HG03097 (cell line): Measurements from ENCODE around the gene PRMT5.
"Not testable (repeated sequence)": the region's sequence is repeated elsewhere in the genome, so short reads cannot be mapped to it uniquely, and the experiment has no call there.

Experiments used
- ATAC-seq: cut with Tn5 transposase; IDR thresholded peaks from one replicate; pipeline ENCODE4 v1.9.1; 2021; ENCODE audit not compliant: unreplicated experiment, low FRiP score

PRMT5 gene

GRCh38 chr14:22929104-22929960 is at the start of gene PRMT5:
TSS of gene PRMT5 (minus strand) at chr14:22929376. CDS start at chr14:22929361, 15 bp downstream.
- peak; percentile 90 for ATAC-seq

- no peak for ATAC-seq
These were observed 49.3 kb upstream of the PRMT5 start for GRCh38 chr14:22978487-22978837.

- ATAC-seq = no peak
These were observed 48.7 kb upstream of the PRMT5 start for GRCh38 chr14:22977684-22978486.

- no peak for ATAC-seq
These were observed 48.2 kb upstream of the PRMT5 start for GRCh38 chr14:22977434-22977683.

GRCh38 chr14:22976620-22977433 is 47.7 kb upstream of the PRMT5 start:
- ATAC-seq = no peak

- no peak for ATAC-seq
These were observed 45.5 kb upstream of the PRMT5 start for GRCh38 chr14:22974530-22975313.

- no peak for ATAC-seq
These were observed 44.2 kb upstream of the PRMT5 start for GRCh38 chr14:22973217-22974032.

- ATAC-seq = no peak
These were observed 43.2 kb upstream of the PRMT5 start for GRCh38 chr14:22972313-22972930.

GRCh38 chr14:22971152-22971551 is 42.0 kb upstream of the PRMT5 start:
- ATAC-seq = no peak

- no peak for ATAC-seq
These were observed 37.6 kb upstream of the PRMT5 start for GRCh38 chr14:22966783-22967269.

GRCh38 chr14:22965916-22966782 is 37.0 kb upstream of the PRMT5 start:
- not testable (repeated sequence) for ATAC-seq

GRCh38 chr14:22962061-22962676 is 33.0 kb upstream of the PRMT5 start:
- ATAC-seq = no peak

- no peak for ATAC-seq
These were observed 26.8 kb upstream of the PRMT5 start for GRCh38 chr14:22955702-22956569.

- no peak for ATAC-seq
These were observed 23.2 kb upstream of the PRMT5 start for GRCh38 chr14:22952418-22952817.

- not testable (repeated sequence) for ATAC-seq
These were observed 22.6 kb upstream of the PRMT5 start for GRCh38 chr14:22951795-22952194.

- ATAC-seq = no peak
These were observed 16.5 kb upstream of the PRMT5 start for GRCh38 chr14:22945642-22946041.

- ATAC-seq = no peak
These were observed 10.5 kb upstream of the PRMT5 start for GRCh38 chr14:22939684-22940083.
